ENCODE results near the gene CDH24. TPM values are rescaled to one million over a fixed set of nuclear protein-coding genes. Genes with fewer than 3 reads are reported as not detected.

The CDH24 gene
- total and polyA plus RNA-seq, 2 of the 4 experiments (the other 2 are of a cell fraction): 3.9 to 24.4 TPM

DNA sequence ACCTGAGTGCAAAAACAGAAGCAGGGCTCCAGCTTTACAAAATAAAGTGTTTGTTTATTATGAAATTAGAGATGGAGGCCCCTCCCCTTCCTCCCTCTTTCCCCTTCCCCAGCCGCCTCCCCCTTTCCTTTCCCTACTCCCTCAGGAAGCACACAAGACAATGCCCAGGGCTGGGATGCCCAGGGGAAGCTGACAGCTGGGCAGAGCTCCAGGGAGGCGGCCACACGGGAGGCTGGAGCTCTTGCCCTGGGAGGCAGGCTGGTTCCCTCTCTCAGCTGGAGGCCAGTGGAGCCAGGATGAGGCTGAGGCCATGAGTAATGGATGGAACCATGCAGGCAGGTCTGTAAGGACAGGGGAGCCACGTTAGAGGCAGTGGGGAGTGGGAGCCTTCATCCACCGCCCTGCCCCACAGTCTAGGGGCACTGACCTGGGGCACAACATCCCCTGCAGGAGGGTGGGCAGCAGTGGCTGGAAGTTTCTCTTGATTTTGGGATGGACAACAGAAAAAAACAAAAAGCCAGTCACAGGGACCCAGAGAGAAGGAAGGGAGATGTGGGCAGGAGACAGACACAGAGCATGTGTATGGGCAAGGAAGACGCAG is 10.2 kb downstream of the CDH24 start (continued):
- TF ChIP-seq MXI1 (IDR thresholded peaks at IDR 0.05; ENCODE audit: borderline replicate concordance, low read depth, low read length) (no peak), BHLHE40 (IDR thresholded peaks at IDR 0.05; ENCODE audit: low read depth, low read length) (no peak)
- TF ChIP-seq, protein P1, sequence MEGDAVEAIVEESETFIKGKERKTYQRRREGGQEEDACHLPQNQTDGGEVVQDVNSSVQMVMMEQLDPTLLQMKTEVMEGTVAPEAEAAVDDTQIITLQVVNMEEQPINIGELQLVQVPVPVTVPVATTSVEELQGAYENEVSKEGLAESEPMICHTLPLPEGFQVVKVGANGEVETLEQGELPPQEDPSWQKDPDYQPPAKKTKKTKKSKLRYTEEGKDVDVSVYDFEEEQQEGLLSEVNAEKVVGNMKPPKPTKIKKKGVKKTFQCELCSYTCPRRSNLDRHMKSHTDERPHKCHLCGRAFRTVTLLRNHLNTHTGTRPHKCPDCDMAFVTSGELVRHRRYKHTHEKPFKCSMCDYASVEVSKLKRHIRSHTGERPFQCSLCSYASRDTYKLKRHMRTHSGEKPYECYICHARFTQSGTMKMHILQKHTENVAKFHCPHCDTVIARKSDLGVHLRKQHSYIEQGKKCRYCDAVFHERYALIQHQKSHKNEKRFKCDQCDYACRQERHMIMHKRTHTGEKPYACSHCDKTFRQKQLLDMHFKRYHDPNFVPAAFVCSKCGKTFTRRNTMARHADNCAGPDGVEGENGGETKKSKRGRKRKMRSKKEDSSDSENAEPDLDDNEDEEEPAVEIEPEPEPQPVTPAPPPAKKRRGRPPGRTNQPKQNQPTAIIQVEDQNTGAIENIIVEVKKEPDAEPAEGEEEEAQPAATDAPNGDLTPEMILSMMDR (conservative IDR thresholded peaks at IDR 0.05; ENCODE audit: low read depth, low read length): no peak

Measured in IMR-90 (cell line).